ENCODE data around the gene ALPP. TPM values are rescaled to one million over a fixed set of nuclear protein-coding genes. Genes with fewer than 3 reads are reported as not detected.

ALPP gene
- total RNA-seq, 1 donor from 2014 or later, result not detected

Other genes starting within 250 kb of the ALPP start
- gene ALPG, start 28.1 kb downstream of the ALPP start, total RNA-seq, result not detected
- gene ALPI, start 77.4 kb downstream of the ALPP start, total RNA-seq, result not detected
- not detected for gene ECEL1, start 109.1 kb downstream of the ALPP start, total RNA-seq
- 0.19 TPM for gene PRSS56, start 141.6 kb downstream of the ALPP start, total RNA-seq
- gene CHRND, start 147.4 kb downstream of the ALPP start, total RNA-seq, result not detected
- not detected for gene CHRNG, start 160.9 kb downstream of the ALPP start, total RNA-seq
- gene TIGD1, start 171.8 kb downstream of the ALPP start, total RNA-seq, result 1.7 TPM
- gene EIF4E2, start 171.9 kb downstream of the ALPP start, total RNA-seq, result 41.1 TPM

Measured in Right ventricle myocardium superior (tissue), 1 donor.